ENCODE data around the gene TPO.
"Not testable (repeated sequence)": the region's sequence is repeated elsewhere in the genome, so short reads cannot be mapped to it uniquely, and the experiment has no call there.

Gene TPO

GRCh38 chr2:1413156-1413710, at the start of gene TPO:
Gene TPO (plus strand): TSS chr2:1413463. CDS start chr2:1414409, 946 bp downstream.
- no peak for DNase-seq

- DNase-seq = peak; percentile 45 to 61 (median 56)
Observed at GRCh38 chr2:1366546-1367134, 46.6 kb upstream of the TPO start.

GRCh38 chr2:1367601-1368000, 45.7 kb upstream of the TPO start:
- DNase-seq = no peak

- DNase-seq = no peak
Observed at GRCh38 chr2:1369905-1370304, 43.4 kb upstream of the TPO start.

- no peak for DNase-seq
Observed at GRCh38 chr2:1370461-1370860, 42.8 kb upstream of the TPO start.

GRCh38 chr2:1371082-1371481, 42.2 kb upstream of the TPO start:
- no peak for DNase-seq

- DNase-seq = no peak
Observed at GRCh38 chr2:1373830-1374229, 39.4 kb upstream of the TPO start.

GRCh38 chr2:1374287-1374686, 39.0 kb upstream of the TPO start:
- DNase-seq = no peak

- DNase-seq = no peak
Observed at GRCh38 chr2:1375794-1376193, 37.5 kb upstream of the TPO start.

- no peak for DNase-seq
Observed at GRCh38 chr2:1377473-1377872, 35.8 kb upstream of the TPO start.

- no peak for DNase-seq
Observed at GRCh38 chr2:1378456-1379150, 34.7 kb upstream of the TPO start.

- no peak for DNase-seq
Observed at GRCh38 chr2:1381644-1382043, 31.6 kb upstream of the TPO start.

- DNase-seq = not testable (repeated sequence)
Observed at GRCh38 chr2:1387954-1388725, 25.1 kb upstream of the TPO start.

- not testable (repeated sequence) for DNase-seq
Observed at GRCh38 chr2:1390118-1390517, 23.1 kb upstream of the TPO start.

GRCh38 chr2:1393321-1393720, 19.9 kb upstream of the TPO start:
- no peak for DNase-seq

- no peak for DNase-seq
Observed at GRCh38 chr2:1394709-1395408, 18.4 kb upstream of the TPO start.

- DNase-seq = peak in 1 of 3 donors; percentile 6
Observed at GRCh38 chr2:1397350-1397749, 15.9 kb upstream of the TPO start.

- no peak for DNase-seq
Observed at GRCh38 chr2:1398191-1398590, 15.1 kb upstream of the TPO start.

GRCh38 chr2:1400943-1401735, 12.1 kb upstream of the TPO start:
- DNase-seq = no peak

GRCh38 chr2:1402064-1402463, 11.2 kb upstream of the TPO start:
- DNase-seq = no peak

GRCh38 chr2:1403565-1403964, 9.7 kb upstream of the TPO start:
- no peak for DNase-seq

- DNase-seq = no peak
Observed at GRCh38 chr2:1405124-1405523, 8.1 kb upstream of the TPO start.
